Activated CD8-positive, alpha-beta memory T cell treated with anti-CD3 and anti-CD28 coated beads, Interleukin-2, amount 50 U/mL, for 1 hour (primary cell): ENCODE data around the gene LEKR1.
"Not testable (repeated sequence)": the region's sequence is repeated elsewhere in the genome, so short reads cannot be mapped to it uniquely, and the experiment has no call there.

Experiments used
- DNase-seq: peaks from one replicate; pipeline ENCODE4 v3.0.0-alpha.2; 2020; ENCODE audit errors: extremely low read depth

LEKR1 gene

GRCh38 chr3:156836701-156837100 lies 10.5 kb downstream of the LEKR1 start:
- no peak for DNase-seq

- no peak for DNase-seq
These were observed 11.0 kb downstream of the LEKR1 start for GRCh38 chr3:156837115-156837514.

GRCh38 chr3:156838035-156838434 lies 11.9 kb downstream of the LEKR1 start:
- no peak for DNase-seq

- no peak for DNase-seq
These were observed 14.9 kb downstream of the LEKR1 start for GRCh38 chr3:156840826-156841689.

GRCh38 chr3:156843071-156843808 lies 17.1 kb downstream of the LEKR1 start:
- DNase-seq, result no peak

GRCh38 chr3:156847752-156848448 lies 21.7 kb downstream of the LEKR1 start:
- DNase-seq, result no peak

- no peak for DNase-seq
These were observed 33.4 kb downstream of the LEKR1 start for GRCh38 chr3:156859578-156859977.

- no peak for DNase-seq
These were observed 34.7 kb downstream of the LEKR1 start for GRCh38 chr3:156860873-156861272.

GRCh38 chr3:156862338-156862737 lies 36.2 kb downstream of the LEKR1 start:
- DNase-seq, result no peak

GRCh38 chr3:156865732-156866131 lies 39.6 kb downstream of the LEKR1 start:
- no peak for DNase-seq

- no peak for DNase-seq
These were observed 41.0 kb downstream of the LEKR1 start for GRCh38 chr3:156867174-156867573.

- DNase-seq, result no peak
These were observed 41.8 kb downstream of the LEKR1 start for GRCh38 chr3:156867920-156868319.

GRCh38 chr3:156873906-156874305 lies 47.8 kb downstream of the LEKR1 start:
- no peak for DNase-seq

- not testable (repeated sequence) for DNase-seq
These were observed 53.3 kb downstream of the LEKR1 start for GRCh38 chr3:156879491-156879890.

- no peak for DNase-seq
These were observed 59.6 kb downstream of the LEKR1 start for GRCh38 chr3:156885761-156886160.

- DNase-seq, result no peak
These were observed 62.0 kb downstream of the LEKR1 start for GRCh38 chr3:156888176-156888575.

GRCh38 chr3:156888576-156888975 lies 62.4 kb downstream of the LEKR1 start:
- no peak for DNase-seq

- no peak for DNase-seq
These were observed 66.5 kb downstream of the LEKR1 start for GRCh38 chr3:156892701-156893100.

GRCh38 chr3:156895374-156895773 lies 69.2 kb downstream of the LEKR1 start:
- DNase-seq, result not testable (repeated sequence)

- not testable (repeated sequence) for DNase-seq
These were observed 71.7 kb downstream of the LEKR1 start for GRCh38 chr3:156897851-156898250.

GRCh38 chr3:156898296-156898880 lies 72.2 kb downstream of the LEKR1 start:
- no peak for DNase-seq

- no peak for DNase-seq
These were observed 73.8 kb downstream of the LEKR1 start for GRCh38 chr3:156899951-156900350.
